Peyer's patch (tissue), 4 donors: ENCODE data around the gene ADAMTS14. TPM values are rescaled to one million over a fixed set of nuclear protein-coding genes. Genes with fewer than 3 reads are reported as not detected.
A peak's percentile ranks its signal among the peaks of the same experiment; 100 is the strongest.

Experiments
- DNase-seq, 3 donors: peaks; one replicate each; pipeline ENCODE4 v3.0.0-alpha.2; 2017 to 2019
- H3K27ac ChIP-seq, 4 donors: fragments of 200-600 bp; sonication (generic); one replicate each; pipeline ENCODE4 v1.5.1; 2016 to 2019
- H3K27me3 ChIP-seq, 2 donors: fragments of 200-600 bp; sonication (generic); one replicate each; pipeline ENCODE4 v1.5.1; 2019
- H3K36me3 ChIP-seq, 3 donors: fragments of 200-600 bp; sonication (generic); one replicate each; pipeline ENCODE4 v1.5.1; 2016 to 2019
- H3K4me1 ChIP-seq, 4 donors: fragments of 200-600 bp; sonication (generic); one replicate each; pipeline ENCODE4 v1.5.1; 2016 to 2019
- H3K4me3 ChIP-seq, 4 donors: fragments of 200-600 bp; sonication (generic); 1 replicate in 3 of 4; 2 replicates in 1 of 4; pipeline ENCODE4 v1.5.1; 2016 to 2019; ENCODE audit warnings: mild to moderate bottlenecking in 1 of 4
- H3K9me3 ChIP-seq, 4 donors: fragments of 200-600 bp; sonication (generic); one replicate each; pipeline ENCODE4 v1.5.1; 2016 to 2019; ENCODE audit warnings: mild to moderate bottlenecking in 1 of 4
- POLR2A ChIP-seq, 2 donors: fragments of 450-650 bp; IDR thresholded peaks; one replicate each; pipeline ENCODE4 v1.5.1; 2017; ENCODE audit warnings: antibody characterized with exemption in 2 of 2, mild to moderate bottlenecking in 2 of 2, moderate library complexity in 2 of 2
- total RNA-seq, 4 donors: library from RNA; depleted of rRNA; stranded (reverse); fragments of >200 nt; gene quantifications; one replicate each; pipeline ENCODE4 v1.1.0, GENCODE V29; 2016
- TF ChIP-seq, protein P1 (sequence below), 6 experiments: fragments of 450-650 bp in 4 of 6; fragments of 200-600 bp in 2 of 6; sonication (generic) in 1 of 6; IDR thresholded peaks; one replicate each; pipeline ENCODE4 v1.5.1; 2017 to 2019; ENCODE audit warnings: antibody characterized with exemption in 6 of 6, mild to moderate bottlenecking in 3 of 6, moderate library complexity in 1 of 6

The ADAMTS14 gene
- total RNA-seq, 4 donors from 2014 or later = 2.3 to 10.7 (median 4.2) TPM

DNA sequence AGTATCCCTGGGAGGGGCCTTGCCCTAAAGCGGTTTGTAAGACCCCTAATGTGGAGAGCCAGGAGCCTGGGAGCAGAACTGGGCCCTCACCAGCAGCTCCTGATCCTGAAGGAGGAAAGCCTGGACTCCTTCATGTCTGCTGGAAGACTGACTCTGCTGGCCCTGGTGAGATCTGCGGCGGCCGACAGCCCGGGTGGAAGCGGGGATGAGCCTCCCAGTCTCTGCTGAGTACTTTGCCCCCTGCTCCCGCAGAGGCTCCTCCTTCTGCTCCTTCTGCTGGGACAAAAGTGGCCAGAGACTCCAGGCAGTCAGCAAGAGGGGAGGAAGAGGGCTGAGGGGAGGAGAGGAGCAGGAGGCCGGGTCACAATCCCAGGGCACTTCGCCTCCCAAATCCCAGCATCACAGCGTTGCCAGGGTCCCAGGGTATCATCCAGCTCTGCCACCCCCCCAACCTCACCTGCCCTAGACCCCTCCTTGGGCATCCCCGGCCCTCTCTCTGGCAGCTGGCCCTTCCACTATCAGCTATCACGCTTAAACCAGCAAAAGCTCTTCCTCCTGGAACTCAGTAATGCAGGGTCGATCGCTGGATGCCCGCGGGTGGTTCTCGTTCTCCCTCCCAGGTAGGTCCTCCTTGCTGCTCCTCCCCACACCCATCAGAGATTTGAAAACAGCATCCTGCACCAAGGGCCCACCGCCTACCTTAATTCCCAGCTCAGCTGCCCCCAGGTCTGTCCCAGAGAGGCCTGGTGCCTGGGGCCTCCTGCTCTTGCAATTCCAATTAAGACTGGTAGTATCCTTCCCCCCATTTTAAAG lies 105.0 kb downstream of the ADAMTS14 start:
- no peaks in the 10 kb centered on the region for H3K27me3 ChIP-seq
- no peaks in the 10 kb centered on the region for H3K9me3 ChIP-seq
- H3K27ac ChIP-seq = no peak overlapping the region
- peak in 2 of 3 donors; percentile 47 to 57 for DNase-seq
- H3K4me3 ChIP-seq = no peak overlapping the region
- TF ChIP-seq, protein P1, sequence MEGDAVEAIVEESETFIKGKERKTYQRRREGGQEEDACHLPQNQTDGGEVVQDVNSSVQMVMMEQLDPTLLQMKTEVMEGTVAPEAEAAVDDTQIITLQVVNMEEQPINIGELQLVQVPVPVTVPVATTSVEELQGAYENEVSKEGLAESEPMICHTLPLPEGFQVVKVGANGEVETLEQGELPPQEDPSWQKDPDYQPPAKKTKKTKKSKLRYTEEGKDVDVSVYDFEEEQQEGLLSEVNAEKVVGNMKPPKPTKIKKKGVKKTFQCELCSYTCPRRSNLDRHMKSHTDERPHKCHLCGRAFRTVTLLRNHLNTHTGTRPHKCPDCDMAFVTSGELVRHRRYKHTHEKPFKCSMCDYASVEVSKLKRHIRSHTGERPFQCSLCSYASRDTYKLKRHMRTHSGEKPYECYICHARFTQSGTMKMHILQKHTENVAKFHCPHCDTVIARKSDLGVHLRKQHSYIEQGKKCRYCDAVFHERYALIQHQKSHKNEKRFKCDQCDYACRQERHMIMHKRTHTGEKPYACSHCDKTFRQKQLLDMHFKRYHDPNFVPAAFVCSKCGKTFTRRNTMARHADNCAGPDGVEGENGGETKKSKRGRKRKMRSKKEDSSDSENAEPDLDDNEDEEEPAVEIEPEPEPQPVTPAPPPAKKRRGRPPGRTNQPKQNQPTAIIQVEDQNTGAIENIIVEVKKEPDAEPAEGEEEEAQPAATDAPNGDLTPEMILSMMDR (IDR thresholded peaks at IDR 0.05) = no peak
- no peak for TF ChIP-seq POLR2A (IDR thresholded peaks at IDR 0.05)
- H3K36me3 ChIP-seq = no peaks in the 10 kb centered on the region
- H3K4me1 ChIP-seq = no peaks in the 10 kb centered on the region

- Histone ChIP-seq H3K36me3 (no peaks in the 10 kb centered on the region), H3K27ac (no peak overlapping the region), H3K4me3 (no peak overlapping the region), H3K4me1 (no peaks in the 10 kb centered on the region), H3K27me3 (no peaks in the 10 kb centered on the region), H3K9me3 (no peaks in the 10 kb centered on the region)
- TF ChIP-seq, protein P1 (IDR thresholded peaks at IDR 0.05) = no peak
- no peak for TF ChIP-seq POLR2A (IDR thresholded peaks at IDR 0.05)
- DNase-seq = peak in 1 of 3 donors; percentile 34
These were observed 106.1 kb downstream of the ADAMTS14 start for GRCh38 chr10:70778267-70778924.

GRCh38 chr10:70779088-70779487 lies 106.8 kb downstream of the ADAMTS14 start:
- TF ChIP-seq, protein P1 (IDR thresholded peaks at IDR 0.05) = no peak
- no peak for TF ChIP-seq POLR2A (IDR thresholded peaks at IDR 0.05)
- Histone ChIP-seq H3K27me3 (no peaks in the 10 kb centered on the region), H3K4me3 (no peak overlapping the region), H3K4me1 (no peaks in the 10 kb centered on the region), H3K27ac (no peak overlapping the region), H3K9me3 (no peaks in the 10 kb centered on the region), H3K36me3 (no peaks in the 10 kb centered on the region)
- peak in 1 of 3 donors; percentile 29 for DNase-seq

GRCh38 chr10:70779511-70780369 lies 107.4 kb downstream of the ADAMTS14 start:
- Histone ChIP-seq H3K27me3 (no peaks in the 10 kb centered on the region), H3K27ac (no peak overlapping the region), H3K4me1 (no peaks in the 10 kb centered on the region), H3K9me3 (no peaks in the 10 kb centered on the region), H3K4me3 (no peak overlapping the region), H3K36me3 (no peaks in the 10 kb centered on the region)
- TF ChIP-seq, protein P1 (IDR thresholded peaks at IDR 0.05) = no peak
- TF ChIP-seq POLR2A (IDR thresholded peaks at IDR 0.05) = no peak
- DNase-seq = peak in 1 of 3 donors; percentile 67

- Histone ChIP-seq H3K36me3 (no peaks in the 10 kb centered on the region), H3K9me3 (no peaks in the 10 kb centered on the region), H3K4me3 (no peak overlapping the region), H3K4me1 (no peaks in the 10 kb centered on the region), H3K27me3 (no peaks in the 10 kb centered on the region), H3K27ac (no peak overlapping the region)
- TF ChIP-seq, protein P1 (IDR thresholded peaks at IDR 0.05) = no peak
- TF ChIP-seq POLR2A (IDR thresholded peaks at IDR 0.05) = no peak
- no peak for DNase-seq
These were observed 108.1 kb downstream of the ADAMTS14 start for GRCh38 chr10:70780370-70780760.
